Measurements from ENCODE around the gene MARCHF5.

Gene MARCHF5

DNA sequence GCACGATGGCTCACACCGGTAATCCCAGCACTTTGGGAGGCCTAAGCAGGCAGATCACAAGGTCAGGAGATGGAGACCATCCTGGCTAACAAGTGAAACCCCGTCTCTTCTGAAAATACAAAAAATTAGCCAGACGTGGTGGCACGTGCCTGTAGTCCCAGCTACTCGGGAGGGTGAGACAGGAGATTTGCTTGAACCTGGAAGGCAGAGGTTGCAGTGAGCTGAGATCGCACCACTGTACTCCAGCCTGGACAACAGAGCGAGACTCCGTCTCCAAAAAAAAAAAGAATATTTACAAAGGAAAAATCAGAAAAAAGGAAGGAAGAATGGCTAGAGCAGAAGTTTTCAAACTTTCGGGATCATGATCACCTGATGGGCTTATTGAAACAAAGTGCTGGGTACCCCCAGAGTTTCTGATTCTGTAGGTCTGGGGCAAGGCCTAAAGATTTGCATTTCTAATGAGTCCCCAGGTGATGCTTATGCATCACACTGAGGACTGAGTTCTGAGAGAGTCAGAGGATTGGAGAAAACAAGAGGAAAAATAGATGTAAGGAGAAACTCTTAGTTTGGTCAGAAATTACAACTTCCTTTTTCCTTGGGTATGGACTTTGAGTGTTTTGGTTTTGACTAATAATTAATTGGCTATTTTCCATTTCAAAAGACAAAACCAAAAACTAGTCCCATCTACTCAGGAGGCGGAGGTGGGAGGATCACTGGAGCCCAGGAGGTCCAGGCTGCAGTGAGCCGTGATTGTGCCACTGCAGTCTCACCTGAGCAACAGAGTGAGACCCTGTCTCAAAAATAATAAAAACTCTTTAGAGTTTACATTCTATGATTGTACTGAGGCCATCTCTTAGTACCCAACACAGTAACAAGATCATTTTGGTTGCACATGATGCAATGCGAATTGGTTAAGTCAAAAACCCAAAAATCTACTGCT is 14.4 kb downstream of the MARCHF5 start:
- H3K27ac ChIP-seq, result no peak overlapping the region
- no peak for TF ChIP-seq ZFX (IDR thresholded peaks at IDR 0.05; ENCODE audit: borderline replicate concordance)
- TF ChIP-seq, protein P1, sequence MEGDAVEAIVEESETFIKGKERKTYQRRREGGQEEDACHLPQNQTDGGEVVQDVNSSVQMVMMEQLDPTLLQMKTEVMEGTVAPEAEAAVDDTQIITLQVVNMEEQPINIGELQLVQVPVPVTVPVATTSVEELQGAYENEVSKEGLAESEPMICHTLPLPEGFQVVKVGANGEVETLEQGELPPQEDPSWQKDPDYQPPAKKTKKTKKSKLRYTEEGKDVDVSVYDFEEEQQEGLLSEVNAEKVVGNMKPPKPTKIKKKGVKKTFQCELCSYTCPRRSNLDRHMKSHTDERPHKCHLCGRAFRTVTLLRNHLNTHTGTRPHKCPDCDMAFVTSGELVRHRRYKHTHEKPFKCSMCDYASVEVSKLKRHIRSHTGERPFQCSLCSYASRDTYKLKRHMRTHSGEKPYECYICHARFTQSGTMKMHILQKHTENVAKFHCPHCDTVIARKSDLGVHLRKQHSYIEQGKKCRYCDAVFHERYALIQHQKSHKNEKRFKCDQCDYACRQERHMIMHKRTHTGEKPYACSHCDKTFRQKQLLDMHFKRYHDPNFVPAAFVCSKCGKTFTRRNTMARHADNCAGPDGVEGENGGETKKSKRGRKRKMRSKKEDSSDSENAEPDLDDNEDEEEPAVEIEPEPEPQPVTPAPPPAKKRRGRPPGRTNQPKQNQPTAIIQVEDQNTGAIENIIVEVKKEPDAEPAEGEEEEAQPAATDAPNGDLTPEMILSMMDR (IDR thresholded peaks at IDR 0.05), result no peak

DNA sequence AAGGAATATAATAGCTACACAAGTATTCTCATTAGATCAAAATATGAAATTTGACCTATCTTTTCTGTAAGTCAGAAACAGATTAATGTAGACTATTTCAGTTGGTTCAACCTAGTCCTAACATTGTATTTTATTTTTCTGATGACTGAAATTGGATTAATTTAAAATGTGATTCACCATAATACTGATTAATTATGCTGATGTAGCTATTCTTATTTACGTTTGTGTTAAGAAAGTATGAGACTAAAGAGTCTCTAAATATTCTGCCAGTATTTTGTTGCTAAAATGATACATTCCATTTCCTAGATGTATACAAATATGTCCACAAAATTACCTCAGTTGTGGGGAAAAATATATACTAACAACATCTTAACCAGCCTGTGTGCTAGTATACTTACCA is 18.3 kb downstream of the MARCHF5 start:
- TF ChIP-seq, protein P1 (IDR thresholded peaks at IDR 0.05), result no peak
- no peak for TF ChIP-seq ZFX (IDR thresholded peaks at IDR 0.05; ENCODE audit: borderline replicate concordance)
- H3K27ac ChIP-seq, result no peak overlapping the region

GRCh38 chr10:92313750-92314149 is 22.8 kb downstream of the MARCHF5 start:
- no peak overlapping the region for H3K27ac ChIP-seq
- no peak for TF ChIP-seq ZFX (IDR thresholded peaks at IDR 0.05; ENCODE audit: borderline replicate concordance)
- TF ChIP-seq, protein P1 (IDR thresholded peaks at IDR 0.05), result no peak

DNA sequence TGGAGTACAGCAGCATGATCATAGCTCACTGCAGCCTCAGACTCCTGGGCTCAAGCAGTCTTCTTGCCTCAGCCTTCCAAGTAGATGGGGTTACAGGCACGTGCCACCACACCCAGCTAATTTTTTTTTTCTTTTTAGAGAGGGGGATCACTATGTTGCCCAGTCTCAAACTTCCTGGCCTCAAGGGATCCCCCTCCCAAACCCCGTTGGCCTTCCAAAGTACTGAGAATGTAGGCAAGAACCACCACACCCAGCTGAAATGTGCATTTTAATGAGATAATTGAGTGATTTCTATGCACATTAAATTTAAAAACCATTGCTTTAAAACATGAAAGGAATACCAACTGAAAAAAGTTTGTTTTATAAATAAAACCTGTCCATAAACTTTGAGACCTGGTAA is 25.6 kb downstream of the MARCHF5 start:
- no peak overlapping the region for H3K27ac ChIP-seq
- TF ChIP-seq, protein P1 (IDR thresholded peaks at IDR 0.05), result no peak
- TF ChIP-seq ZFX (IDR thresholded peaks at IDR 0.05; ENCODE audit: borderline replicate concordance), result no peak

DNA sequence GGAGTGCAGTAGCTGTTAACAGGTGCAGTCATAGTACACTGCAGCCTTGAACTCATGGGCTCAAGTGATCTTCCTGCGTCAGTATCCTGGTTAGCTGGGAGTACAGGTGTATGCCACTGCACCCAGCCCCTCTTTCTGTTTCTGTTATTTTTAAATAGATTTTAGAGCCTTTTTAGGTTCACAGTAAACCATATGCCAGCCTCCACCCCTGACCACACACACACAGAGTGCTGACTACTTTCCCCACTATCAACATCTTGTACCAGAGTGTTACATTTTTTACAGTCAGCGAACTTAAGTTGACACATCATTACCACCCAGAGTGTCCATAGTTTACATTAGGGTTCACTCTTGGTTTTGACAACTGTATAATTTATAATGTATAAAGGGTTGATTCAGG is 32.1 kb downstream of the MARCHF5 start:
- TF ChIP-seq ZFX (IDR thresholded peaks at IDR 0.05; ENCODE audit: borderline replicate concordance), result no peak
- TF ChIP-seq, protein P1 (IDR thresholded peaks at IDR 0.05), result no peak

DNA sequence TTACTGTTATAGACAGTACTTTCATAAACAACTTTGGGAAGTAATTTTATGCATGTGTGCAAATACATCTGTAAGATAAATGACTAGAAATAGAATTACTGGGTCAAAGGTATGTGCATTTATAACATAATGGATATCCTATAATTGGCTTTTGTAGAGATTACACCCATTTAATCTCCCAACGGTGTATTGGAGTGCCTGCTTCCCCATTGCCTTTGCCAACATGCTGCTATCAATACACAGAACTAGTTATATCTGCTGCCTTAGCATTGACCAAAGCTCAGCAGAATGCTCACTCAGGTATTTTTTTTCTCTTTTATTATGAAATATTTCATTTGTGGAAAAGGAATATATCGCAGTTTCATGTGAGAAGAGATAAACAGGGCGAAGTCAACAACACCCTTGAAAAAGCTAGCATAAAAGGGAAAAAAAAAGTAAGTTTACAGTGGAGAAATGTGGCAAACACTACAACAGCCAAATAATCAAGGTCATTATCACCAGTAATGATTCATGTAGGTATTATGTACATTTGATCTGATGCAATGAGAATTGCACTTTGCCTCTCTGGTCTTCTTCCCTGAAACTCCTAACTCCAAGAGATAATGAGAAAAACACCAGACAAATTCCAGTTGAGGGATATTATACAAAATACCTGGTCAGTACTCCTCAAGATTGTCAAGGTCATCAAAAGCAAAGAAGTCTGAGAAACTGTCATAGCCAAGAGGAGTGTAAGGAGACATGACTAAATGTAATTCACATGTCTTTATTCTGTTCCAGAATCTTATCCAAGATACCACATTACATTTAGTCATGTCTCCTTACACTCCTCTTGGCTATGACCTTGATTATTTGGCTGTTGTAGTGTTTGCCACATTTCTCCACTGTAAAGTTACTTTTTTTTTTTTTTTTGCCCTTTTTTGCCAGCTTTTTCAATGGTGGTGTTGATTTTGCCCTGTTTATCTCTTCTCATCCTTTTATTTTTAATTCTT is 36.8 kb downstream of the MARCHF5 start:
- no peak overlapping the region for H3K27ac ChIP-seq
- TF ChIP-seq, protein P1 (IDR thresholded peaks at IDR 0.05), result no peak
- TF ChIP-seq ZFX (IDR thresholded peaks at IDR 0.05; ENCODE audit: borderline replicate concordance), result no peak

More for the DNA sequence above, 32.1 kb downstream of the MARCHF5 start:
- no peak overlapping the region for H3K27ac ChIP-seq

Measured in 22Rv1 (cell line).